Thymus (tissue), 11 donors: Measurements from ENCODE around the gene GRAMD1A. TPM values are rescaled to one million over a fixed set of nuclear protein-coding genes. Genes with fewer than 3 reads are reported as not detected.
"Not testable (repeated sequence)": the region's sequence is repeated elsewhere in the genome, so short reads cannot be mapped to it uniquely, and the experiment has no call there.

Experiments used
- DNase-seq, 9 donors: peaks; one replicate each; pipeline ENCODE4 v3.0.0-alpha.2; 2013; ENCODE audit warnings: low spot score in 9 of 9, low read depth in 6 of 9, missing footprints in 1 of 9
- H3K27ac ChIP-seq, 2 donors: one replicate each; pipeline ENCODE4 v1.5.1; 2013; ENCODE audit warnings: control low read depth in 1 of 2, low read depth in 1 of 2, low read length in 1 of 2, mild to moderate bottlenecking in 1 of 2, moderate library complexity in 1 of 2
- H3K27me3 ChIP-seq, 2 donors: one replicate each; pipeline ENCODE4 v1.5.1; 2013; ENCODE audit warnings: low read length in 1 of 2; ENCODE audit not compliant: control insufficient read depth in 2 of 2, insufficient read depth in 1 of 2
- H3K36me3 ChIP-seq, 2 donors: one replicate each; pipeline ENCODE4 v1.5.1; 2013; ENCODE audit warnings: low read length in 1 of 2, mild to moderate bottlenecking in 1 of 2, moderate library complexity in 1 of 2; ENCODE audit not compliant: control insufficient read depth in 2 of 2, insufficient read depth in 2 of 2
- H3K4me1 ChIP-seq, 2 donors: one replicate each; pipeline ENCODE4 v1.5.1; 2013; ENCODE audit warnings: low read length in 2 of 2; ENCODE audit not compliant: control insufficient read depth in 2 of 2, insufficient read depth in 2 of 2
- H3K4me3 ChIP-seq, 2 donors: one replicate each; pipeline ENCODE4 v1.5.1; 2013; ENCODE audit warnings: low read length in 2 of 2, control low read depth in 1 of 2, mild to moderate bottlenecking in 1 of 2
- H3K9me3 ChIP-seq, 2 donors: one replicate each; pipeline ENCODE4 v1.5.1; 2013; ENCODE audit warnings: low read length in 1 of 2, mild to moderate bottlenecking in 1 of 2; ENCODE audit not compliant: control insufficient read depth in 2 of 2, insufficient read depth in 1 of 2
- WGBS: extraction: QIAGEN DNeasy Blood & Tissue Kit; methylation state at CpG from one replicate; pipeline ENCODE4 v1.1.7; 2013; 5-methylcytosine and 5-hydroxymethylcytosine counted together
- polyA plus RNA-seq: library from polyadenylated mRNA; stranded (reverse); fragments of 200-250 nt; gene quantifications from one replicate; pipeline ENCODE4 v1.2.3, GENCODE V29; 2013
- total RNA-seq: library from RNA; stranded (reverse); fragments of 120-200 nt; gene quantifications from one replicate; pipeline ENCODE4 v1.2.4, GENCODE V29; 2013
- donor health status: healthy.

The GRAMD1A gene
- total and polyA plus RNA-seq, 2 donors, result 18.7 to 51.9 TPM

DNA sequence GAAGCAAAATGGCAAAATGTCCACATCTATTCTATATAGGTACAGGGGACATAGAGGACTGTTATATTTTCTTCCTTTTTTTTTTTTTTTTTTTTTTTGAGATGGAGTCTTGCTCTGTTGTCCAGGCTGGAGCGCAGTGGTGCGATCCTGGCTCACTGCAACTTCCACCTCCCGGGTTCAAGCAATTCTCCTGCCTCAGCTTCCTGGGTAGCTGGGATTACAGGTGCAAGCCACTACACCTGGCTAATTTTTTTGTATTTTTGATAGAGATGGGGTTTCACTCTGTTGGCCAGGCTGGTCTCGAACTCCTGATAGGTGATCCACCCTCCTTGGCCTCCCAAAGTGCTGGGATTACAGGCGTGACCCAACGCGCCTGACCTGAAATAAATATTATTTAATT, 1.9 kb upstream of the GRAMD1A start:
- Histone ChIP-seq H3K4me1 (peaks cover 31 to 71% of the 10 kb centered on the region in 2 donors), H3K9me3 (peaks cover 0 to 13% of the 10 kb centered on the region in 2 donors), H3K27ac (peak overlapping the region in 1 of 2 donors; percentile 89)
- 94% methylated on average over 7 of the region's 7 CpGs for WGBS
- DNase-seq, H3K4me3 ChIP-seq, H3K27me3 ChIP-seq, H3K36me3 ChIP-seq: not testable (repeated sequence)

DNA sequence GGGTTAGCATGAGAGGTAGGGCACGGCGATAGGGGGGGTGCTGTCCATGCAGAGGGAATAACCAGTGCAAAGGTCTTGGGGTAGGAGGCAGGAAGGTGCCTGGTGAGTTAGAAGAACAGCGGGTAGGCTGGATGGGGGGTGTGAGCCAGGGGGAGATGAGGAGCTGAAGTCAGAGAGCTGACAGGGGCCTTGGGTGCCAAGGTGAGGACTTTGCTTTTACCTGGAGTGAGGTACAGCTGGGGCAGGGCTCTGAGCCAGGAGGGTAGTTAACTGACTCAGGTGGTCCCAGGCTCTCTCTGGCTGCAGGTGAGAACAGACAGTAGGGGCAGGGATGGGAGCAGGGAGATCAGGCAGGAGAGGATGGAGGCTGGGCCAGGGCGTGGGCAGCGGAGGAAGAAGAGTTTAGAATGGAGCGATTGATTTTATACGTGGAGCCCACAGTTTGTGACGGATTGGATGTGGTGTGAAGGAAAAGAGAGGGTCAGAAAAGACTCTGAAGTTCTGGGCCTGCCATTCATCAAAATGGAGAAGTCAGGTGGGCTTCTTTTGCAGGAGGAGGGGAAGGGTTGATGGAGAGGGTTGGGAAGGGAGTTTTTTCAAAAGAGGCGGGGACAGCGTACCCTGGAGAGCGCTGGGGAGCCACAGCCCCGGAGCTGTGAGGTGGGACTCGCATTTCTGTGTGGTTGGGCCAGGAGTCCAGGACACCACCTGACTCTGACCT, 1.2 kb upstream of the GRAMD1A start:
- H3K4me3 ChIP-seq, result peak overlapping the region; percentile 47 to 84
- peaks cover 38 to 78% of the 10 kb centered on the region in 2 donors for H3K4me1 ChIP-seq
- H3K36me3 ChIP-seq, result peaks cover 0 to 8% of the 10 kb centered on the region in 2 donors
- peak overlapping the region; percentile 87 to 97 for H3K27ac ChIP-seq
- DNase-seq, result no peak
- 71% methylated on average over 13 of the region's 13 CpGs for WGBS
- H3K27me3 ChIP-seq, result no peaks in the 10 kb centered on the region
- H3K9me3 ChIP-seq, result peaks cover 0 to 13% of the 10 kb centered on the region in 2 donors

DNA sequence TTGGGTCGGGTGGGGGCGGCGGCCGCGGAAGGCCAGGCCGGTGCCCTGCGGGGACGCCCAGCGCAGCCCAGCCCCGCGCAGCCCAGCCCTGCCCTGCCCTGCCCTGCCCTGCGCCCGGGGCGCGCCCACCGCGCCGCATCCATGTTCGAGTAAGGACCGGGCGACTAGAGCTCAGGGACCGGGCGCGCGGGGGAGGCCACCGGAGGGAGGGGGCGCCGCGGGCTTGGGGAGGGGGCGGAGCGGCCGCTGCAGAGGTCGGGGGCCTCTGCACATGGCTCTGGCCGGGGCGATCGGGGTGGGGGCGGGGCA, 169 bp downstream of the GRAMD1A start:
- Histone ChIP-seq H3K27me3 (no peaks in the 10 kb centered on the region), H3K4me1 (peaks cover 39 to 75% of the 10 kb centered on the region in 2 donors), H3K9me3 (peaks cover under 1% of the 10 kb centered on the region in 2 donors), H3K27ac (peak overlapping the region in 1 of 2 donors; percentile 97), H3K4me3 (peak overlapping the region; percentile 47 to 84), H3K36me3 (peaks cover 6 to 8% of the 10 kb centered on the region in 2 donors)
- DNase-seq, result no peak
- WGBS, result 1% methylated on average over 37 of the region's 37 CpGs

DNA sequence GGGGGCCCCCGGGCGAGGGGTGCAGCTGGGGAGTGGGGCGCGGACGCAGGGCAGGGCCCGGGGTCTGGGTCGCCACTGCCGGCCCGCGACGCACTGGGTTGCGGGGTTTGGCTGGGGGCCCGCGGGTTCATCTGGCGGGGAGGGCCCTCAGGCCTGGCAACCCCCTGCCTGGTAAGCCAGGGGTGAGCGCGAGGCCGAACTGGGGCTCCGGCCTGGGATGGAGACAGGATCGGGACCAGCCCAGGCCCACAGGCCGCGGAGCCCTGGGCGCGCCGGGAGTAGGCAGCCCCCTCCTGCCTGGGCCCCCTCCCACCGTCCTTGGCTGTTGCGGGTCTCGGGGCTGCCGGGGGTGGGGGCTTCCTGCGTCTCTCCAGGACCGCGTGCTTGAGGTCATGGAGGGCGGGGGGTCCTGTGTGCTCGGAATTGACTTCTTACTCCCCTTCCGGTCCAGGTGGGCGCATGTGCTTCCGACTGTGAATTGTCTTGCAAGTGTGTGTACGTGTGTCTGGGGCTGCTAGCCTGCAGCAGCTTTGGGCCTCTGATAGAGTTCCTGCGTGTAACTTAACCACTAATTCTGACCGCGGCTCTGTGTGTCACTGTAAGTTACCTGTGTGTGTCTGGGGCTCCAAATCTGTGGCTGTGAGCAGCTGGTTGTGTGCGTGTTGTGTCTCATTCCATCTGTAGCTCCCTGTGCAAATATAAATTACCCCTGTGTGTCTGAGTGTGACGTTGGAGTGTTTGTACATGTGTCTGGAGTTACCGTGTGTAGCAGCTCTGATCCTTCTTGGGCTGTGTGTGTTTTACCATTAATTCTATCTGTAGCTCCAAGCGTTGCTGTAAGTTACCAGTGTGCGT, 751 bp downstream of the GRAMD1A start:
- peaks cover 38 to 73% of the 10 kb centered on the region in 2 donors for H3K4me1 ChIP-seq
- WGBS, result 4% methylated on average over 46 of the region's 46 CpGs
- peak in 5 of 9 donors; percentile 64 to 87 (median 68) for DNase-seq

DNA sequence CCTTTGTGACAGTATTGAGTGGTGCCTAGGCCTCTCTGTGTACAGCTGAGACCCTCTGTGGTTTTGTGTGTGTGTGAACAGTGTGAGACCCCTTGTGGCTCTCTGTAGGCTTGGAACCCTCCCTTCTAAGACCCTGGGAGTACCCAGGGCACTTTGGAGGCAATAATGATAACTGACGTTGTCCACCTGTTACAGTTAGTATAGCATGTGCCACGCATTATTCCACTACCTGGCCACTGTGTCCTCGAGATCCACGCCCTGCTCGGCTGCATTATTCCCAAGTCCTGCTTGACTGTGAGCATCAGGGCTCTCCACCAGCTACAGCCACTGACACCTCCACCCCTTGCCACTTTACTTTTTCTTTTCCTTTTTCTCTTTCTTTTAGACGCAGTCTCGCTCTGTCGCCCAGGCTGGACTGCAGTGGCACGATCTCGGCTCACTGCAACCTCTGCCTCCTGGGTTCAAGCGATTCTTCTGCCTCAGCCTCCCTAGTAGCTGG, 2.0 kb downstream of the GRAMD1A start:
- H3K27me3 ChIP-seq, result no peaks in the 10 kb centered on the region
- WGBS, result 97% methylated on average over 11 of the region's 11 CpGs
- H3K4me1 ChIP-seq, result peaks cover 25 to 61% of the 10 kb centered on the region in 2 donors
- H3K36me3 ChIP-seq, result peaks cover 18 to 19% of the 10 kb centered on the region in 2 donors
- H3K27ac ChIP-seq, result peak overlapping the region in 1 of 2 donors; percentile 53
- no peak for DNase-seq
- H3K9me3 ChIP-seq, result peaks cover 0 to 1% of the 10 kb centered on the region in 2 donors
- H3K4me3 ChIP-seq, result no peak overlapping the region

More for the DNA sequence above, 751 bp downstream of the GRAMD1A start:
- Histone ChIP-seq H3K36me3 (peaks cover 12 to 14% of the 10 kb centered on the region in 2 donors), H3K27me3 (no peaks in the 10 kb centered on the region), H3K27ac (peak overlapping the region; percentile 83 to 97), H3K9me3 (peaks cover 0 to 1% of the 10 kb centered on the region in 2 donors), H3K4me3 (peak overlapping the region; percentile 47 to 84)

DNA sequence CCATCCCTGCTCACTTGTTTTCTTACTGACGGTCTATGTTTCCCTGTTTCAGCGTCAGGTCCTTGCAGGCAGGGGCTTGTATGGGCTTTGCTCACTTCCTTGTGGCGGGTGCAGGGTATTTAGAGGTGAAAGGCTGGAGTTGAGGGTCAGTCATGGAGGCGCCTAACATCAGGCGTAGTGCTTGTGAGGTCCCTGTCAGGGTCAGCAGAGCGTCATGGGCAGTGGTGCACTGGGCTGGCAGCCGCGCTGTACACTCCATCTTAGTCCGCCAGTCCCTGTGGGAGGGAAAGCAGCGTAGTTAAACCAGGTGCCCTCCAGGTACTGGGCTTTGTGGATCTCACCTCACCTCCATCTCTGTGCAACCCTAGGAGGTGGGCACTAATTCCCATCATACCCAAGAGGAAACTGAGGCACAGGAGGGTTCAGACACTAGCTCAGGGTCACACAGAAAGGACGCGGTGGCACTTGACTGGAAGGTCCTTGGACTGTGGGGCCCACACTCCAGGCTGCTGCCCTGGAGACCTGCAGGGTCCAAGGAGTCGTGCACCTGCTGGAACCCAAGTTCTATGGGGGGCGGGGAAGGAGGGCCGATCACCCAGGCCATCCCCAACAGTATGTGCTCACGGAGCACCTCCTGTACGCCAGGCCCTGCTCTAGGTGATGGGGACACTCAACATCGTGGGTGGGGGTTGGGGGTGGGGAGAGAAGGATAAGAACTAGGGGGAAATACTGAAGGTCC, 4.6 kb downstream of the GRAMD1A start:
- no peak for DNase-seq
- H3K9me3 ChIP-seq, result peaks cover 0 to 1% of the 10 kb centered on the region in 2 donors
- peaks cover 29% of the 10 kb centered on the region in 2 donors for H3K36me3 ChIP-seq
- no peak overlapping the region for H3K4me3 ChIP-seq
- H3K4me1 ChIP-seq, result peaks cover 12 to 35% of the 10 kb centered on the region in 2 donors
- H3K27ac ChIP-seq, result peak overlapping the region in 1 of 2 donors; percentile 20
- H3K27me3 ChIP-seq, result no peaks in the 10 kb centered on the region
- WGBS, result 96% methylated on average over 18 of the region's 18 CpGs

DNA sequence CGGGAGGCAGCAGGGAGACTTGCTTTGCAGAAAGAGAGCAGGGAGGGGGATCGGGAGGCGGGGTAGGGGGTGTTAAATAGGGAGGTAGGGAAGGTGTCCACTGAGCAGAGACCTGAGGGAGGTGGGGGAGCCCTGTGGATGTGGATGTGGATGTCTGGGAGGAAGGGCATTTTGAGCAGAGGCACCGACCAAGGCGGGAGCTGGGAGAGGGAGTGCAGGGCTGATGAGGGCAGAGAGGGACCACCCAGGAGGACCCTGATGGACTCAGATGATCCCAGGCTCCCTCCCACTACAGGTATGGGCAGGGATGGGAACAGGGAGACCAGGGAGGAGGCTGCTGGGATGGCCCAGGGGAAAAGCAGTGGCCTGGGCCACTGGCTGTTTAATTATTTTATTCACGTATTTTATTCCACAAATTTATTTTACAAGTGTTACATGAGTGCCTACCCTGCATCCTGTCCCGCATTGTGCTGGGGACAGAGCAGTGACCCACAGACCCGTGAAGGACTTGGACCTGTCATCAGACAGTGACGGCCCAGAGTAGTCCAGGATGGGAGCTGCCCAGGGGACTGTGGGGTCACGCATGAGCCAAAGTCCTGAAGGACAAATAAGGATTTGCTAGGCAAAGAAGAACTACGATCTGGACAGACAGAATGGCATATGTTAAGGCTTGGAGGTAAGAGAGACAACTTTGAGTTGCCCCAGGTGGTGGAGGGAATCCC, 5.3 kb downstream of the GRAMD1A start:
- H3K4me1 ChIP-seq, result peaks cover 12 to 32% of the 10 kb centered on the region in 2 donors
- H3K36me3 ChIP-seq, result peaks cover 36 to 37% of the 10 kb centered on the region in 2 donors
- 97% methylated on average over 11 of the region's 11 CpGs for whole genome bisulfite sequencing
- H3K9me3 ChIP-seq, result peaks cover 0 to 1% of the 10 kb centered on the region in 2 donors
- no peak for DNase-seq
- no peak overlapping the region for H3K27ac ChIP-seq
- no peak overlapping the region for H3K4me3 ChIP-seq
- H3K27me3 ChIP-seq, result no peaks in the 10 kb centered on the region

DNA sequence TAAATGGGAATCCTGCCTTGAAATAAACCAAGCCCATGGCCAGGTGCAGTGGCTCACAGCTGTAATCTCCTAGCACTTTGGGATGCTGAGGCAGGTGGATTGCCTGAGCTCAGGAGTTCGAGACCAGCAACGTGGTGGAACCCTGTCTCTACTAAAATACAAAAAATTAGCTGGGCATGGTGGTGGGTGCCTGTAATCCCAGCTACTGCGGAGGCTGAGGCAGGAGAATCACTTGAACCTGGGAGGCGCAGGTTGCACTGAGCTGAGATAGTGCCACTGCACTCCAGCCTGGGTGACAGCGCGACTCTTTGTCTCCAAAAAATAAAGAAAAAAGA, 5.9 kb downstream of the GRAMD1A start:
- H3K4me3 ChIP-seq, DNase-seq, H3K9me3 ChIP-seq, H3K27ac ChIP-seq, H3K27me3 ChIP-seq: not testable (repeated sequence)
- Histone ChIP-seq H3K36me3 (peaks cover 40 to 42% of the 10 kb centered on the region in 2 donors), H3K4me1 (peaks cover 12 to 31% of the 10 kb centered on the region in 2 donors)
- WGBS, result 96% methylated on average over 6 of the region's 6 CpGs
